ENCODE results near the gene KIAA1614.
"Not testable (repeated sequence)": the region's sequence is repeated elsewhere in the genome, so short reads cannot be mapped to it uniquely, and the experiment has no call there.

The KIAA1614 gene

GRCh38 chr1:180941518-180942275 is 29.0 kb downstream of the KIAA1614 start:
- DNase-seq (ENCODE audit: low read depth in 2 of 2), result no peak

- DNase-seq (ENCODE audit: low read depth in 2 of 2), result no peak
Observed at GRCh38 chr1:180945151-180945550, 32.5 kb downstream of the KIAA1614 start.

- DNase-seq (ENCODE audit: low read depth in 2 of 2), result no peak
Observed at GRCh38 chr1:180945551-180945950, 32.9 kb downstream of the KIAA1614 start.

GRCh38 chr1:180946056-180946455 is 33.4 kb downstream of the KIAA1614 start:
- DNase-seq (ENCODE audit: low read depth in 2 of 2), result no peak

GRCh38 chr1:180946541-180947498 is 34.1 kb downstream of the KIAA1614 start:
- DNase-seq (ENCODE audit: low read depth in 2 of 2), result no peak

GRCh38 chr1:180947499-180947885 is 34.8 kb downstream of the KIAA1614 start:
- no peak for DNase-seq (ENCODE audit: low read depth in 2 of 2)

- no peak for DNase-seq (ENCODE audit: low read depth in 2 of 2)
Observed at GRCh38 chr1:180947901-180948640, 35.4 kb downstream of the KIAA1614 start.

- DNase-seq (ENCODE audit: low read depth in 2 of 2), result no peak
Observed at GRCh38 chr1:180948641-180949615, 36.2 kb downstream of the KIAA1614 start.

GRCh38 chr1:180949616-180950000 is 36.9 kb downstream of the KIAA1614 start:
- no peak for DNase-seq (ENCODE audit: low read depth in 2 of 2)

- DNase-seq (ENCODE audit: low read depth in 2 of 2), result no peak
Observed at GRCh38 chr1:180950321-180950720, 37.6 kb downstream of the KIAA1614 start.

- no peak for DNase-seq (ENCODE audit: low read depth in 2 of 2)
Observed at GRCh38 chr1:180951186-180951745, 38.6 kb downstream of the KIAA1614 start.

GRCh38 chr1:180951836-180952656 is 39.3 kb downstream of the KIAA1614 start:
- no peak for DNase-seq (ENCODE audit: low read depth in 2 of 2)

GRCh38 chr1:180952657-180953013 is 39.9 kb downstream of the KIAA1614 start:
- no peak for DNase-seq (ENCODE audit: low read depth in 2 of 2)

- DNase-seq (ENCODE audit: low read depth in 2 of 2), result no peak
Observed at GRCh38 chr1:180953291-180954004, 40.8 kb downstream of the KIAA1614 start.

- peak; percentile 36 to 64 for DNase-seq (ENCODE audit: low read depth in 2 of 2)
Observed at GRCh38 chr1:180954005-180954800, 41.5 kb downstream of the KIAA1614 start.

- DNase-seq (ENCODE audit: low read depth in 2 of 2), result no peak
Observed at GRCh38 chr1:180954801-180955165, 42.1 kb downstream of the KIAA1614 start.

- no peak for DNase-seq (ENCODE audit: low read depth in 2 of 2)
Observed at GRCh38 chr1:180956028-180956640, 43.4 kb downstream of the KIAA1614 start.

GRCh38 chr1:180959620-180960019 is 46.9 kb downstream of the KIAA1614 start:
- DNase-seq (ENCODE audit: low read depth in 2 of 2), result not testable (repeated sequence)

Measured in stimulated activated CD8-positive, alpha-beta memory T cell treated with anti-CD3 and anti-CD28 coated beads, Interleukin-7, amount 100 ng/mL, for 4 hours (primary cell).